WI38 (cell line): ENCODE data around the gene SH3BGRL.

Experiments
- H3K4me3 ChIP-seq: 2 replicates; pipeline ENCODE4 v1.5.1; 2011; ENCODE audit warnings: low read depth, mild to moderate bottlenecking, control low read depth, low read length
- CTCF ChIP-seq: IDR thresholded peaks from 2 replicates; pipeline ENCODE4 v1.5.1; 2012; ENCODE audit warnings: low read depth, mild to moderate bottlenecking, control low read depth, low read length

SH3BGRL gene

DNA sequence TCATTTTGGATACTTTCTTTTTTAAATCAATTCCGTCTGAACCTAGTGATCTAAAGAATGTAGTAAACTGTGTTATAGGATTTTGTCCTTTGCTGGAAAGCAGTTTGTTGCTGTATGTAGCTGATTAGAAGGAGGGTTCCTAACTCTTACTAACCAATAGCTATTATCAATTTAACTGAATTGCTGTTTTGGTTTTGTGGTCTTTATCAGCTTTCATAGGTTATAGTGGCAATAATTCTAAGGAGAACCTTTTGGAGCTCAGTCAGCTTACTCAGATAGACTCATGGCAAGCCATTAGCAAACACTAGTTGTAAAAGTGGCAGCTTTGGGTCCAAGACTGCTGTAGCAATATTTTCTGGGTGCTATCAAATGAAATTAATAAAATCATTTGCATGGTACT lies 29.6 kb downstream of the SH3BGRL start:
- H3K4me3 ChIP-seq, result no peak overlapping the region
- TF ChIP-seq CTCF, result no peak

GRCh38 chrX:81232218-81232617 lies 30.3 kb downstream of the SH3BGRL start:
- TF ChIP-seq CTCF, result no peak
- H3K4me3 ChIP-seq, result no peak overlapping the region

DNA sequence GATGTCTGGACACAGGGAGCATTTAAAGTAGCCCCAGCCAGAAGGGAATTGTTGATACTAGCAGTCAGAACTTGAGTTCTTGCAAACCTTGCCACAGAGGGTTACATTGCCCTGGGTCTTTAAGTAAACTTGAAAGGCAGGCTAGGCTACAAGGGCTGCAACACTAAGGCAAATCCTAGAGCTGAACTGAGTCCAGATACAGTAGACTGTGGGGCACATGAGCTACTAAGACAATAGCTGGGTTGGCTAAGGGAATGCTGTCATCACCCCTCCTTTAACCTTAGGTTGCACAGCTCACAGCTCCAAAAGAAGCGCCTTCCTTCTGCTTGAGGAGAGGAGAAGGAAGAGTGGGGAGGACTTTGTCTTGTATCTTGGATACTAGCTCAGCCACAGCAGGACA lies 35.6 kb downstream of the SH3BGRL start:
- no peak overlapping the region for H3K4me3 ChIP-seq
- TF ChIP-seq CTCF, result no peak

DNA sequence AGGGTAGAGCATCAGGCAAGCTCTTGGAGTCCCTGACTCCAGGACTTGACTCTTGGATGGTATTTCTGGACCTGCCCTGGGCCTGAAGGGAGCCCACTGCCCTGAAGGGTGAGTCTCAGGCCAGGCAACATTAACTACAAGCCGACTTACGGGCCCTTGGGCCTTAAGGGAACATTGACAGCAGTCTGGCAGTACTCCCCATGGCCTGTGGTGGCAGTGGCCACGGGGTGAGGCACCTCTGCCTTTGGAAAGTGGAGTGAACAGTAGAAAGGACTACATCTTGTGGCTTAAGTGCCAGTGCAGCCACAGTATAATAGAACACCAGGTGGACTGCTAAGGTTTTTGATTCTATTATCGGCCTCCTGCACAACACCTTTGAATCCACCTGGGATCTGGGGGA lies 36.3 kb downstream of the SH3BGRL start:
- H3K4me3 ChIP-seq, result no peak overlapping the region
- TF ChIP-seq CTCF, result no peak

DNA sequence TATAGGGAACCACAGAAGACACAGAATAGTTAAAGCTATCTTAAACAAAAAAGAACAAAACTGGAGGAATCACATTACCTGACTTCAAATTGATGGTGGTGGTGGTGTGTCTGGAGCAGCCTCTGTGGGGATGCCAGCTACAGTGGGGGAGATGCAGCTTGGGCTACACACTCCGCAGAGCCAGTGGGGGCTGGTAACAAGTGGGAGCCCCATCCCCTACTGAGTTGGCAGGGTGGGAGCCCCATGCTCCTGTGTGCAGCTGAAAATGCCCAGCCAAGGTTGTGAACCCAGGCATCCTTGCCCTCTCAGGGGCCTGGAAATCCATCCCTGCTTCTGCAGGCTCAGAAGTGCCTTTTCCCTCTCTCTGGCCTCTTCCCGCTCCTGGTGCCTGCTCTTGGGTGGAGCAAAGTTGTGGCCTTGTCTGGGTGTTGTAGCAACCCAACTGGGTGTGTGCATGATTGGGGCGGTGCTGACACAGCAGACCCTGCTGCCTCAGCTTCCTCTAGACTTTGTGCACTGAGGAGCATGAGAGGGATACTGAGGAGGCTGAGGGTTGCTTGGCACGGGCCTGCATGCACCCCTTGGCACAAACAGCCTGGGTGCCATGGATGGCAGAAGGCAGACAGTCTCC lies 38.9 kb downstream of the SH3BGRL start:
- H3K4me3 ChIP-seq, result no peak overlapping the region
- TF ChIP-seq CTCF, result no peak

DNA sequence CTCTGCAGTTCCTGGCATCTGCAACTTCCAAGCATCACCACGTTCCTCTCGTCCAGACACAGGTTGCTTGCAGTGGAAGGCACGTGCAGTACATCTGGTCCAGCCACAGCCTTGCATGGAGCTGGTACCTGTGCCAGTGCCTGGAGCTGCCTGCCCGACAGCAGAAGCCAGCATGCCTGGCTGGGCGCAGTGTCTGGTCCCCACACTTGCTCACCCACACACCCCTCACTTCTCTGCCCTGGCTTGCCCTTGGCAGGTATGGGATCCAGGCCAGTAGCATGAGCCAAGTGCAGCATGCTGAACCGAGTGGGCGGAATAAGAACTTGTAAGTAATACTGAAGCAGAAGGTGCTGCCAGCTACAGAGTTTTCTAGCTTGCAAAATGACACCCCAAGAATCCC lies 39.9 kb downstream of the SH3BGRL start:
- H3K4me3 ChIP-seq, result no peak overlapping the region
- TF ChIP-seq CTCF, result no peak

DNA sequence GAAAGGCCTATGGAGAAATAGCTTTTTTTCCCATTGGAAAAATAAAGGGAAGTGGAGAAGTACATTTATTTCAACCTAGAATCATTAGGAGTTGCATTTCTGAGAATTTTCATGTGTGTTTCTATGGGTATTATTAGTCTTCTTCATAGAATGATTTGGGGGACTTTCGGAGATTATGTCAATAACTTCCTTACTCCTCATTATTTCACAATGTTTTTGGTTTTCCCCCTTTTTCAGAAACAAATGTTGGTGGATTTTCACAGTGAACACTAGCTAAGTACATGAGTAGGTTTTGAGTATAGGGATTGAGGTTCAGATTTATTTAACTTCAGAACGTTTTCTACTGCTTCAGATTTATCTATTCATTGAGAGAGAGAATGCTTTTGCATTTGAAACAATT lies 54.0 kb downstream of the SH3BGRL start:
- no peak overlapping the region for H3K4me3 ChIP-seq
- TF ChIP-seq CTCF, result no peak
